GM12878 (cell line): ENCODE data around the gene ANKRD23. TPM values are rescaled to one million over a fixed set of nuclear protein-coding genes. Genes with fewer than 3 reads are reported as not detected.
A peak's percentile ranks its signal among the peaks of the same experiment; 100 is the strongest.

ENCODE experiments used
- ATAC-seq: fragments of 200-7000 bp; cut with Tn5 transposase; 3 replicates; pipeline ENCODE4 v1.9.1; 2020; ENCODE audit warnings: mild to moderate bottlenecking, moderate library complexity
- BruUV-seq: library from RNA; stranded (reverse); fragments of 400-500 nt; replicated peaks from 2 replicates; lab custom pipeline; 2021; lab: Mats Ljungman, UMichigan
- CTCF ChIA-PET: fragments of 300-600 bp; sonication (Branson Sonifier 250); formaldehyde crosslinking; extraction: SDS; loops from one replicate; lab custom pipeline; 2021; ENCODE audit warnings: inconsistent platforms; lab: Yijun Ruan, JAX
- POLR2A ChIA-PET: fragments of 350-600 bp; formaldehyde crosslinking; extraction: SDS; loops from one replicate; lab custom pipeline; 2021; ENCODE audit warnings: inconsistent platforms; lab: Charles Lee
- RAD21 ChIA-PET: fragments of 300-600 bp; sonication (Branson Sonifier 250); formaldehyde crosslinking; loops from one replicate; lab custom pipeline; 2023; ENCODE audit warnings: antibody characterized with exemption; ENCODE audit not compliant: unreplicated experiment; lab: Charles Lee
- SMC1A ChIA-PET: fragments of 300-600 bp; sonication (Branson Sonifier 250); formaldehyde crosslinking; loops from one replicate; lab custom pipeline; 2023; ENCODE audit not compliant: unreplicated experiment, uncharacterized antibody; lab: Charles Lee
- DNase-seq: peaks from one replicate; pipeline ENCODE4 v3.0.0-alpha.2; 2011; ENCODE audit warnings: low read depth, low spot score
- FAIRE-seq: peaks from 3 replicates; lab custom pipeline; 2011; peaks lifted over from hg19 to GRCh38; lab: Jason Lieb, UNC
- H2AFZ ChIP-seq: 2 replicates; pipeline ENCODE4 v1.6.0; 2011; ENCODE audit warnings: low read depth, low read length, control low read depth; ENCODE audit not compliant: control insufficient read depth
- H3K27ac ChIP-seq: 2 replicates; pipeline ENCODE4 v1.5.1; 2011; ENCODE audit warnings: control low read depth; ENCODE audit not compliant: control insufficient read depth, insufficient read depth
- H3K27me3 ChIP-seq, 2 experiments: replicated peaks in 1 of 2; 2 replicates each; pipeline versions ENCODE4 v1.6.0 to v1.6.1; 2011; ENCODE audit warnings: low read length in 1 of 2; ENCODE audit not compliant: control insufficient read depth in 2 of 2, insufficient read depth in 2 of 2
- H3K36me3 ChIP-seq, 2 experiments: 2 replicates each; pipeline ENCODE4 v1.5.1; 2011; ENCODE audit warnings: low read length in 1 of 2; ENCODE audit not compliant: control insufficient read depth in 2 of 2, insufficient read depth in 2 of 2
- H3K4me1 ChIP-seq: 2 replicates; pipeline ENCODE4 v1.6.1; 2011; ENCODE audit warnings: mild to moderate bottlenecking, low read length, moderate library complexity, mixed read lengths; ENCODE audit not compliant: control insufficient read depth, insufficient read depth
- H3K4me2 ChIP-seq: 2 replicates; pipeline ENCODE4 v1.6.0; 2011; ENCODE audit warnings: control low read depth; ENCODE audit not compliant: control insufficient read depth, insufficient read depth
- H3K4me3 ChIP-seq: fragments of 200-600 bp; sonication (generic); 2 replicates; pipeline ENCODE4 v1.5.1; 2016
- H3K79me2 ChIP-seq: 2 replicates; pipeline ENCODE4 v1.6.0; 2011; ENCODE audit warnings: low read length; ENCODE audit not compliant: control insufficient read depth, insufficient read depth
- H3K9ac ChIP-seq: 2 replicates; pipeline ENCODE4 v1.8.0; 2011; ENCODE audit warnings: low read length, control low read depth, mixed read lengths; ENCODE audit not compliant: control insufficient read depth, insufficient read depth
- H3K9me3 ChIP-seq: replicated peaks from 3 replicates; pipeline ENCODE4 v1.5.1; 2011; ENCODE audit warnings: mild to moderate bottlenecking, low read length; ENCODE audit not compliant: control insufficient read depth, insufficient read depth
- H4K20me1 ChIP-seq: 2 replicates; pipeline ENCODE4 v1.6.0; 2011; ENCODE audit not compliant: control insufficient read depth, insufficient read depth
- BMI1 ChIP-seq: fragments of 450-650 bp; IDR thresholded peaks from 2 replicates; pipeline ENCODE4 v1.6.1; 2016; ENCODE audit warnings: mild to moderate bottlenecking, moderate library complexity, borderline replicate concordance
- CBX3 ChIP-seq: fragments of 200-600 bp; sonication (generic); IDR thresholded peaks from 2 replicates; pipeline ENCODE4 v1.6.1; 2016; ENCODE audit warnings: low read depth, borderline replicate concordance
- CEBPZ ChIP-seq: fragments of 150-350 bp; IDR thresholded peaks from 2 replicates; pipeline ENCODE4 v1.6.1; 2016; ENCODE audit warnings: low read depth, low read length
- DPF2 ChIP-seq: fragments of 450-650 bp; IDR thresholded peaks from 2 replicates; pipeline ENCODE4 v1.6.1; 2017; ENCODE audit warnings: mild to moderate bottlenecking
- JUND ChIP-seq: IDR thresholded peaks from 2 replicates; pipeline ENCODE4 v1.6.1; 2012; ENCODE audit warnings: low read depth, mild to moderate bottlenecking, low read length, improper control_type of control experiment, moderate library complexity
- MYB ChIP-seq: fragments of 150-350 bp; IDR thresholded peaks from 2 replicates; pipeline ENCODE4 v1.6.1; 2014; ENCODE audit warnings: mild to moderate bottlenecking, low read depth, low read length, borderline replicate concordance
- PKNOX1 ChIP-seq: fragments of 450-650 bp; IDR thresholded peaks from 2 replicates; pipeline ENCODE4 v1.6.1; 2016; ENCODE audit warnings: mild to moderate bottlenecking
- RAD21 ChIP-seq: IDR thresholded peaks from 2 replicates; pipeline ENCODE4 v1.6.1; 2011; ENCODE audit warnings: mild to moderate bottlenecking, low read depth, low read length, moderate library complexity; ENCODE audit not compliant: insufficient read depth
- RBBP5 ChIP-seq: fragments of 200-600 bp; sonication (generic); conservative IDR thresholded peaks from 2 replicates; pipeline ENCODE4 v1.6.1; 2016
- SIX5 ChIP-seq: IDR thresholded peaks from 2 replicates; pipeline ENCODE4 v1.6.1; 2011; ENCODE audit warnings: mild to moderate bottlenecking, low read depth, low read length, moderate library complexity; ENCODE audit not compliant: severe bottlenecking
- SMAD1 ChIP-seq: fragments of 450-650 bp; IDR thresholded peaks from 2 replicates; pipeline ENCODE4 v1.6.1; 2018; ENCODE audit warnings: mild to moderate bottlenecking, low read depth; ENCODE audit not compliant: partially characterized antibody
- SMARCA5 ChIP-seq: fragments of 450-650 bp; IDR thresholded peaks from 2 replicates; pipeline ENCODE4 v1.6.1; 2017; ENCODE audit warnings: mild to moderate bottlenecking
- SPI1 ChIP-seq: IDR thresholded peaks from 2 replicates; pipeline ENCODE4 v1.6.1; 2011; ENCODE audit warnings: low read depth, mild to moderate bottlenecking, low read length, moderate library complexity, borderline replicate concordance; ENCODE audit not compliant: insufficient read depth
- SRF ChIP-seq, 2 experiments: IDR thresholded peaks; 2 replicates each; pipeline ENCODE4 v1.6.1; 2011; ENCODE audit warnings: low read depth in 2 of 2, low read length in 2 of 2, mild to moderate bottlenecking in 1 of 2, moderate library complexity in 1 of 2
- ZBTB4 ChIP-seq: fragments of 450-650 bp; formaldehyde crosslinking; IDR thresholded peaks from 2 replicates; pipeline ENCODE4 v1.4.0; 2022; ENCODE audit warnings: mild to moderate bottlenecking, moderate library complexity
- ZNF622 ChIP-seq: fragments of 450-650 bp; IDR thresholded peaks from 2 replicates; pipeline ENCODE4 v1.6.1; 2017; ENCODE audit warnings: mild to moderate bottlenecking, inconsistent platforms
- WGBS: methylation state at CpG from one replicate; pipeline ENCODE4 v1.1.6; 2016; ENCODE audit warnings: low lambda C conversion rate; ENCODE audit not compliant: insufficient replicate concordance, insufficient coverage; ENCODE audit errors: missing lambda C conversion rate; 5-methylcytosine and 5-hydroxymethylcytosine counted together
- in situ Hi-C: fragments of 300-500 bp; cut with MboI; formaldehyde crosslinking; loops from 9 replicates; pipeline ENCODE4 v1.14.3; 2018; ENCODE audit warnings: mixed read lengths
- intact Hi-C: fragments of 100-400 bp; cut with micrococcal nuclease; formaldehyde crosslinking; loops from one replicate; pipeline ENCODE4 v1.14.2; 2022; ENCODE audit not compliant: unreplicated experiment
- polyA plus RNA-seq, 11 experiments: library from polyadenylated mRNA; depleted of rRNA in 4 of 11; unstranded in 6 of 11; stranded (reverse) in 5 of 11; fragments of >200 nt; fragmentation: Nextera tagmentation in 4 of 11; fragmentation: Illumina TruSeq in 1 of 11; extraction: Ambion mirVana in 4 of 11; extraction: Trizol in 1 of 11; gene quantifications; 1 replicate in 1 of 11; 2 replicates in 10 of 11; pipeline versions ENCODE4 v1.2.1 to v1.2.3, GENCODE V29; 2011 to 2016; ENCODE audit warnings: inconsistent platforms in 2 of 11, missing spikeins in 2 of 11, low read depth in 1 of 11
- total RNA-seq, 4 experiments: library from RNA; depleted of rRNA in 3 of 4; stranded (reverse); fragments of >200 nt in 3 of 4; fragmentation: Illumina TruSeq in 1 of 4; extraction: Trizol in 1 of 4; gene quantifications; 2 replicates each; pipeline versions ENCODE4 v1.2.1 to v1.2.3, GENCODE V29; 2013 to 2021

Gene ANKRD23
- total and polyA plus RNA-seq, 10 of the 15 experiments (the other 5 are each of a cell fraction or from before 2014, with no cell fraction given): 0.34 to 5.3 (median 2.7) TPM

- H3K4me2 ChIP-seq: peak overlapping the region; percentile 20; the same call in 1 of the 2 replicates
- no peak overlapping the region for H3K4me3 ChIP-seq
- FAIRE-seq (peak; percentile 99), DNase-seq (no peak), ATAC-seq (peak; percentile 98)
- no peaks in the 10 kb centered on the region for H3K79me2 ChIP-seq
- H3K27ac ChIP-seq: no peak overlapping the region
- no TSS peak for BruUV-seq
- H3K36me3 ChIP-seq: peaks cover 20 to 23% of the 10 kb centered on the region in 2 experiments
- peak overlapping the region; percentile 72 for H2AFZ ChIP-seq
- H4K20me1 ChIP-seq: no peaks in the 10 kb centered on the region
- H3K9me3 ChIP-seq: no peaks in the 10 kb centered on the region
- CTCF ChIA-PET: interaction anchor here (0.7 to 2.1 kb wide), 14 partner anchors 9 to 199 kb away, joined by 3 to 42 read pairs (median 3); partner anchors contain the start of gene CNNM4
- POLR2A ChIA-PET: no interaction called here
- H3K9ac ChIP-seq: no peak overlapping the region
- RAD21 ChIA-PET: interaction anchor here (0.8 to 2.1 kb wide), 9 partner anchors 16 to 535 kb away, joined by 3 to 15 read pairs (median 3); partner anchors contain the start of gene CNNM4
- SMC1A ChIA-PET: interaction anchor here (0.8 to 2.4 kb wide), 7 partner anchors 9 to 41 kb away, joined by 3 to 16 read pairs (median 4); partner anchors contain the start of gene CNNM4
- intact Hi-C loops: loop anchor here (2.0 to 5.0 kb wide), 2 partner anchors 36 to 164 kb away; partner anchors contain the start of gene KANSL3
- in situ Hi-C loops: no loop called here
- no peaks in the 10 kb centered on the region for H3K27me3 ChIP-seq
- peaks cover 18% of the 10 kb centered on the region for H3K4me1 ChIP-seq
- 31% methylated on average over 15 of the region's 15 CpGs for WGBS
- TF ChIP-seq RAD21 (peak; percentile 82), CEBPZ (no peak), RBBP5 (no peak), JUND (no peak), BMI1 (no peak), ZNF622 (no peak), PKNOX1 (no peak), SIX5 (no peak), DPF2 (no peak), SMARCA5 (peak; percentile 62; the same call in 1 of the 2 replicates), CBX3 (no peak), SMAD1 (no peak), MYB (no peak), SRF (IDR thresholded peaks at IDR 0.05; ENCODE audit: low read depth in 2 of 2, low read length in 2 of 2) (no peak), ZBTB4 (CRISPR knock-in tag) (no peak), SPI1 (no peak)
These were observed 42.6 kb downstream of the ANKRD23 start for GRCh38 chr2:96801005-96801785.
